Testis (tissue), 2 donors: Measurements from ENCODE around the gene AGAP1.

Source experiments
- CTCF ChIP-seq, 3 experiments: fragments of 450-650 bp in 2 of 3; fragments of 200-600 bp in 1 of 3; sonication (generic) in 1 of 3; IDR thresholded peaks; one replicate each; pipeline ENCODE4 v1.5.1; 2016 to 2019; ENCODE audit warnings: antibody characterized with exemption in 3 of 3, mild to moderate bottlenecking in 2 of 3, moderate library complexity in 1 of 3
- POLR2A ChIP-seq: fragments of 450-650 bp; IDR thresholded peaks from one replicate; pipeline ENCODE4 v1.6.1; 2017; ENCODE audit warnings: antibody characterized with exemption, mild to moderate bottlenecking, moderate library complexity

DNA sequence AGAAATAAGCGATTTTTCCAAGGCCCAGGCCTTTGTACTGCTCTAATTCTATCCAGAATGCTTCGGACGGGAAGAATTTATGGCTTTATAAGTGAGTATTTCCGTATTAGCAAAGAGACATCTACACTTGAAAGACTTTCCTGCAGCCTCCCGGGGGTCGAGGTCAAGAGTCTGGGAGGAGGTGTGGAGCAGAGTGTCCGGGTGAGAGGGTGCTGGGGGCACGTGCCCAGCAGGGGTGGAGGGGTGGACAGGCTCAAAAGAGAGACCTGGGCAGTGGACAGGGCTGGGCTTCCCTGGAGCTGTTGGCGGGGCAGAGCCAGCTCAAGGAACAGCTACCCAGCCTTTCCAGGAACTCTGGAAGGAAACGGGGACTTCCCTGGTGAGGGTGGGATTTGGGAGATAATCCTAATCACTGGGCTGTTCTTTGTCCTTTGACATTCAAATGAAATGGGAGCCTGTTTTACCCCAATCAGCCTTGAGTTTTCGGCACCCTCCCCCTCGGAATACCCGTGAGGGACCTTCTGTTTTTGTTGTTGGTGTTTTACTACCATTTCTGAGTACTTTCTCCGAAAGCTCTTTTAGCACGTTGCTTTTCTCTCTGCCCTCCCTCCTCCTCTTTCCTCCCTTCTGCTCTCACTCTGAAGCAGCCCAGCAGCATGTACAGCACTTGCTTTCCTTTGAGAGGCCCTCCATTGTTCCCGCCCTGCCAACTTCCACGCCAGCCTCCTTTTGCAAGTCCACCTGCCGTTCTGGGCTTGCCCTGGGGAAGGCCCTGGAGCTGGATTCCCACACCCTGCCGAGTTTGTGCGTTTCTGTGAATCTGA is 164.7 kb downstream of the AGAP1 start:
- TF ChIP-seq CTCF (IDR thresholded peaks at IDR 0.05): no peak
- TF ChIP-seq POLR2A: no peak
